Neutrophil (primary cell): ENCODE measurements around the gene IL17RC.

Experiments used
- H3K27ac ChIP-seq: fragments of 200-600 bp; sonication (generic); 2 replicates; pipeline ENCODE4 v1.5.1; 2016; ENCODE audit warnings: mild to moderate bottlenecking, moderate library complexity
- H3K27me3 ChIP-seq: fragments of 200-600 bp; sonication (generic); 2 replicates; pipeline ENCODE4 v1.6.0; 2016; ENCODE audit warnings: mild to moderate bottlenecking
- H3K36me3 ChIP-seq: fragments of 200-600 bp; sonication (generic); 2 replicates; pipeline ENCODE4 v1.5.1; 2017
- H3K4me1 ChIP-seq, 2 experiments: fragments of 200-600 bp in 1 of 2; sonication (generic) in 1 of 2; 1 replicate in 1 of 2; 2 replicates in 1 of 2; pipeline versions ENCODE4 v1.5.1 to v1.6.1; 2013 to 2016; ENCODE audit warnings: low read depth in 1 of 2, low read length in 1 of 2, mild to moderate bottlenecking in 1 of 2, moderate library complexity in 1 of 2; ENCODE audit not compliant: control insufficient read depth in 1 of 2, insufficient read depth in 1 of 2
- H3K4me3 ChIP-seq, 2 experiments: fragments of 200-600 bp in 1 of 2; sonication (generic) in 1 of 2; 1 replicate in 1 of 2; 2 replicates in 1 of 2; pipeline ENCODE4 v1.5.1; 2013 to 2016; ENCODE audit warnings: low read depth in 1 of 2, low read length in 1 of 2, mild to moderate bottlenecking in 1 of 2, moderate library complexity in 1 of 2
- H3K9me3 ChIP-seq: fragments of 200-600 bp; sonication (generic); 2 replicates; pipeline ENCODE4 v1.5.1; 2016
- CTCF ChIP-seq: fragments of 200-600 bp; sonication (generic); IDR thresholded peaks from 2 replicates; pipeline ENCODE4 v1.5.1; 2016; ENCODE audit warnings: antibody characterized with exemption

IL17RC gene

DNA sequence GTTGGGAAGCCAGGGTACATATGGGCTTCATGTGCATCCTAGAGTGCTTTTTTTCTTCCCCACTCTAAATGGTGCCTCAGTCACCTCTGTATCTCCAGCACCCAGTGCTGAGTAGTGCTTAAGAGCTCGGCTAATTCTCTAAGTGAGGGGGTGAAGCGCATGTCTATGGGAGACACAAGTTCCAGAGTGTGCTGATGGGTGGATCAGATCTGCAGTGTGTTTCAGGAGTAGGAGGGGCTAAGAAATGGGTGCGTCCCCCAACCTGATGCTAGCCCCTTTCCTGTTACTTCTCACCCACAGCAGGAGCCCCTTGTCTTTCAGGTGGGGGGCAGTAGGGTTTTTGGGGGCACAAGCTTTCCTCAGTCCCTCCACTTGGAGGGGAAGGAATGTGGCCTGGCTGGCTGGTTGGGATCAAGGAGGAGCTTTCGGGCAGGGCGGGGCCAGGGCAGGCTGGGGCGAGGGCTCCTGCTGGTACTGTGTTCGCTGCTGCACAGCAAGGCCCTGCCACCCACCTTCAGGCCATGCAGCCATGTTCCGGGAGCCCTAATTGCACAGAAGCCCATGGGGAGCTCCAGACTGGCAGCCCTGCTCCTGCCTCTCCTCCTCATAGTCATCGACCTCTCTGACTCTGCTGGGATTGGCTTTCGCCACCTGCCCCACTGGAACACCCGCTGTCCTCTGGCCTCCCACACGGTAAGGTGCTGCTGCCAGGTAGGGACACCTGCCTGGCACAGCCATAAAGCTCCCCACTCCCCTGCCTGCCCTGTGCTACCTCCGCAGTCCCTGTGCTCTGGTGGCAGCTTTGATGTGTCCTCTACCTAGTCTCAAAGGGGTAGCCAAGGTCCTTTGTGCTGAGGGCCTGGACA lies 14.3 kb upstream of the IL17RC start, which contains the start of gene IL17RE:
Gene IL17RE, plus strand, starts transcription at position 477 of the 866 bp plus-strand sequence. Its CDS starts 85 bp downstream, at position 562.
- Histone ChIP-seq H3K4me1 (peaks cover 12 to 15% of the 10 kb centered on the region in 2 experiments), H3K36me3 (no peaks in the 10 kb centered on the region), H3K27me3 (no peaks in the 10 kb centered on the region), H3K4me3 (no peak within 1 kb of the TSS), H3K27ac (no peak within 1 kb of the TSS), H3K9me3 (no peaks in the 10 kb centered on the region)
- no peak for TF ChIP-seq CTCF

DNA sequence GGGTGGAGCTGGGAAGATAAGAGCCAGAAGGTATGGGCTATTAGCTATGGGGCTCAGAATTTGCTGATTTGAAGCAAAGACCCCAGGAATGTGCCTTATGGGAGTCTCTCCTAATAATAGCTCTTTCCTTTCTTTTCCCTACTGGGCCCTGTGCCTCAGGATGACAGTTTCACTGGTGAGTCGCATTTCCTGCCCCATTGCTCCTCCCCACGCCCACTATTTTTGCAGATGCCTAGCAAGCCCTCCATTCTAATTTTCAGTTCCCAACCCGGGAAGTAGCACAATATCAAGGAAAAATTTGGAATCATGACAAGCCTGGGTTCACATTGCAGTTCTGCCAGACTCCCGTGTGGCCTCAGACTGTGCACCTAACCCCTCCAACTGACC lies 13.7 kb upstream of the IL17RC start:
- Histone ChIP-seq H3K4me3 (no peak overlapping the region), H3K9me3 (no peaks in the 10 kb centered on the region), H3K27me3 (no peaks in the 10 kb centered on the region), H3K36me3 (no peaks in the 10 kb centered on the region), H3K27ac (no peak overlapping the region), H3K4me1 (peaks cover 12 to 15% of the 10 kb centered on the region in 2 experiments)
- TF ChIP-seq CTCF = no peak

GRCh38 chr3:9903904-9904303 lies 13.0 kb upstream of the IL17RC start:
- H3K36me3 ChIP-seq = no peaks in the 10 kb centered on the region
- peaks cover 12 to 14% of the 10 kb centered on the region in 2 experiments for H3K4me1 ChIP-seq
- no peaks in the 10 kb centered on the region for H3K9me3 ChIP-seq
- H3K27ac ChIP-seq = no peak overlapping the region
- no peaks in the 10 kb centered on the region for H3K27me3 ChIP-seq
- no peak for TF ChIP-seq CTCF
- H3K4me3 ChIP-seq = no peak overlapping the region

GRCh38 chr3:9906480-9906879 lies 10.4 kb upstream of the IL17RC start:
- Histone ChIP-seq H3K27me3 (no peaks in the 10 kb centered on the region), H3K27ac (no peak overlapping the region), H3K4me1 (peaks cover 12% of the 10 kb centered on the region in 2 experiments), H3K36me3 (no peaks in the 10 kb centered on the region), H3K4me3 (no peak overlapping the region), H3K9me3 (no peaks in the 10 kb centered on the region)
- TF ChIP-seq CTCF = no peak

DNA sequence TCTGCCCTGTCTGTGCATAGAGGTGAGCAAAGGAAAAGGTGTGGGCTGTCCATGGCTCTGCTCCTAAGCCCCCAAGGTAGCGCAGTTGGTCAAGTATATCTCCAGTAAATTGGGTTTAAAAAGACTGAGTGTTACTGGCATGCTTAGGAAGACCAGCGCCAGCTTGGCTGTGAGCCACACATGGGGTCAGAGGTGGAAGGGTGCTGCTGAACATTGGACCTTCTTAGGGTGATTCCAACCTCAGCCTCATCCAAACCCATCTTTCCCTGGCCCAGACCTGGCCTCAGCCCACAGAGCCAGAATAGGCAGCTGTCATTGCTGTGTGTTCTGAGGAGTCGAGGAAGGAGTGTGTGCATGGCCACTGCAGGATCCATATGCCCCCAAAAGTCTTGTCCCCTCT lies 8.6 kb upstream of the IL17RC start:
- Histone ChIP-seq H3K9me3 (no peaks in the 10 kb centered on the region), H3K4me3 (no peak overlapping the region), H3K36me3 (no peaks in the 10 kb centered on the region), H3K27ac (no peak overlapping the region), H3K4me1 (peaks cover 4 to 6% of the 10 kb centered on the region in 2 experiments), H3K27me3 (no peaks in the 10 kb centered on the region)
- TF ChIP-seq CTCF = no peak
